22Rv1 (cell line): ENCODE measurements around the gene TBC1D1.

Experiments used
- H3K27ac ChIP-seq: fragments of 450-650 bp; 2 replicates; pipeline ENCODE4 v1.5.1; 2017
- CTCF ChIP-seq: fragments of 450-650 bp; IDR thresholded peaks from 2 replicates; pipeline ENCODE4 v1.5.1; 2017; ENCODE audit warnings: mild to moderate bottlenecking
- ZFX ChIP-seq: fragments of 450-650 bp; IDR thresholded peaks from 2 replicates; pipeline ENCODE4 v1.6.1; 2017; ENCODE audit warnings: antibody characterized with exemption, borderline replicate concordance

The TBC1D1 gene

GRCh38 chr4:38065900-38066299, 175.0 kb downstream of the TBC1D1 start:
- H3K27ac ChIP-seq: no peak overlapping the region
- TF ChIP-seq CTCF: no peak
- no peak for TF ChIP-seq ZFX

GRCh38 chr4:38067499-38067898, 176.6 kb downstream of the TBC1D1 start:
- TF ChIP-seq CTCF (no peak), ZFX (no peak)
- H3K27ac ChIP-seq: no peak overlapping the region

GRCh38 chr4:38068107-38068506, 177.2 kb downstream of the TBC1D1 start:
- TF ChIP-seq ZFX: no peak
- TF ChIP-seq CTCF: no peak
- no peak overlapping the region for H3K27ac ChIP-seq

GRCh38 chr4:38069271-38069760, 178.4 kb downstream of the TBC1D1 start:
- TF ChIP-seq ZFX: no peak
- no peak for TF ChIP-seq CTCF
- no peak overlapping the region for H3K27ac ChIP-seq

GRCh38 chr4:38071801-38072431, 181.0 kb downstream of the TBC1D1 start:
- TF ChIP-seq CTCF (no peak), ZFX (no peak)
- H3K27ac ChIP-seq: no peak overlapping the region

GRCh38 chr4:38072578-38072977, 181.7 kb downstream of the TBC1D1 start:
- TF ChIP-seq CTCF (no peak), ZFX (no peak)
- H3K27ac ChIP-seq: no peak overlapping the region

- no peak overlapping the region for H3K27ac ChIP-seq
- TF ChIP-seq ZFX: no peak
- no peak for TF ChIP-seq CTCF
Observed at GRCh38 chr4:38073596-38074234, 182.8 kb downstream of the TBC1D1 start.
